GM18907 (cell line): ENCODE results near the gene HOXD3.

Experiments used
- ATAC-seq: cut with Tn5 transposase; IDR thresholded peaks from one replicate; pipeline ENCODE4 v1.9.1; 2021; ENCODE audit warnings: mild to moderate bottlenecking, moderate library complexity; ENCODE audit not compliant: unreplicated experiment

Gene HOXD3

GRCh38 chr2:176206136-176206535 lies 49.0 kb downstream of the HOXD3 start:
- no peak for ATAC-seq

GRCh38 chr2:176206682-176207081 lies 49.6 kb downstream of the HOXD3 start:
- ATAC-seq, result no peak

- ATAC-seq, result no peak
Measured at GRCh38 chr2:176211110-176211509, 54.0 kb downstream of the HOXD3 start.

- ATAC-seq, result no peak
Measured at GRCh38 chr2:176212276-176212675, 55.2 kb downstream of the HOXD3 start.

GRCh38 chr2:176213406-176213805 lies 56.3 kb downstream of the HOXD3 start:
- ATAC-seq, result no peak
